Body of pancreas (tissue), 4 donors: ENCODE results near the gene ZNF407.

ENCODE experiments used
- CTCF ChIP-seq, 7 experiments: fragments of 450-650 bp in 4 of 7; fragments of 200-600 bp in 3 of 7; sonication (generic) in 3 of 7; IDR thresholded peaks; one replicate each; pipeline ENCODE4 v1.5.1; 2016 to 2019; ENCODE audit warnings: antibody characterized with exemption in 7 of 7
- POLR2A ChIP-seq, 3 donors: fragments of 450-650 bp; IDR thresholded peaks; one replicate each; pipeline ENCODE4 v1.6.1; 2016; ENCODE audit warnings: antibody characterized with exemption in 3 of 3, mild to moderate bottlenecking in 2 of 3

- no peak for TF ChIP-seq CTCF (IDR thresholded peaks at IDR 0.05)
- TF ChIP-seq POLR2A (IDR thresholded peaks at IDR 0.05), result no peak
Observed at GRCh38 chr18:74695170-74695569, 97.5 kb downstream of the ZNF407 start.
